Heart left ventricle (tissue), 13 donors: ENCODE results near the gene NCDN.

Experiments
- POLR2A ChIP-seq, 2 donors: fragments of 450-650 bp; IDR thresholded peaks; one replicate each; pipeline ENCODE4 v1.6.1; 2017; ENCODE audit warnings: antibody characterized with exemption in 2 of 2, mild to moderate bottlenecking in 2 of 2, moderate library complexity in 2 of 2
- TF ChIP-seq, protein P1 (sequence below), 12 donors: fragments of 200-600 bp; sonication (generic) in 4 of 12; IDR thresholded peaks; one replicate each; pipeline versions ENCODE4 v1.5.0 to v1.8.0; 2018 to 2022; ENCODE audit warnings: antibody characterized with exemption in 12 of 12, mild to moderate bottlenecking in 5 of 12
- donor health status: ischemic (EF 13 %, LVEDD 7.1; RV severe dilation, severe dysfunction).
- donor health status: DM: no; HTN: yes; CAD: no.
- donor health status: DM: no; HTN: no; CAD: no.
- donor health status: ischemic (EF 25% LVEDD 6.9; RV normal size, moderate dysfunction).
- donor health status: ischemic (EF 25% LVEDD 5.7; RV mildly dilated, moderate dysfunction).
- donor health status: ischemic (EF 35%, LVEDD 5.7; RV mildly dilated, moderate dysfunction).
- donor health status: nonischemic (EF 11% LVEDD 7.7; RV severe dilation, severe dysfunction).
- donor health status: DM: yes; HTN: yes; CAD: no.
- donor health status: PGD.
- donor health status: ischemic (EF 29% LVEDD 5.4; RV normal size, mild dysfunction).
- donor health status: nonischemic (EF 23%, LVEDD 6.1; RV moderate dilation, normal function).

GRCh38 chr1:35574125-35574654 is 16.6 kb downstream of the NCDN start:
- TF ChIP-seq, protein P1, sequence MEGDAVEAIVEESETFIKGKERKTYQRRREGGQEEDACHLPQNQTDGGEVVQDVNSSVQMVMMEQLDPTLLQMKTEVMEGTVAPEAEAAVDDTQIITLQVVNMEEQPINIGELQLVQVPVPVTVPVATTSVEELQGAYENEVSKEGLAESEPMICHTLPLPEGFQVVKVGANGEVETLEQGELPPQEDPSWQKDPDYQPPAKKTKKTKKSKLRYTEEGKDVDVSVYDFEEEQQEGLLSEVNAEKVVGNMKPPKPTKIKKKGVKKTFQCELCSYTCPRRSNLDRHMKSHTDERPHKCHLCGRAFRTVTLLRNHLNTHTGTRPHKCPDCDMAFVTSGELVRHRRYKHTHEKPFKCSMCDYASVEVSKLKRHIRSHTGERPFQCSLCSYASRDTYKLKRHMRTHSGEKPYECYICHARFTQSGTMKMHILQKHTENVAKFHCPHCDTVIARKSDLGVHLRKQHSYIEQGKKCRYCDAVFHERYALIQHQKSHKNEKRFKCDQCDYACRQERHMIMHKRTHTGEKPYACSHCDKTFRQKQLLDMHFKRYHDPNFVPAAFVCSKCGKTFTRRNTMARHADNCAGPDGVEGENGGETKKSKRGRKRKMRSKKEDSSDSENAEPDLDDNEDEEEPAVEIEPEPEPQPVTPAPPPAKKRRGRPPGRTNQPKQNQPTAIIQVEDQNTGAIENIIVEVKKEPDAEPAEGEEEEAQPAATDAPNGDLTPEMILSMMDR (IDR thresholded peaks at IDR 0.05) = no peak
- no peak for TF ChIP-seq POLR2A (IDR thresholded peaks at IDR 0.05)
